PC-3 (cell line): ENCODE results near the gene SFMBT1.

Experiments used
- CTCF ChIP-seq: fragments of 300-600 bp; sonication (generic); conservative IDR thresholded peaks from 2 replicates; pipeline ENCODE4 v1.5.1; 2017; ENCODE audit warnings: antibody characterized with exemption, low read depth, mild to moderate bottlenecking, low read length
- EZH2 ChIP-seq: fragments of 300-600 bp; sonication (generic); IDR thresholded peaks from one replicate; pipeline ENCODE4 v1.6.1; 2017; ENCODE audit warnings: antibody characterized with exemption, mild to moderate bottlenecking, low read length; ENCODE audit not compliant: unreplicated experiment
- EZH2phosphoT487 ChIP-seq: fragments of 300-600 bp; sonication (generic); IDR thresholded peaks from 2 replicates; pipeline ENCODE4 v1.6.1; 2018; ENCODE audit warnings: mild to moderate bottlenecking, antibody characterized with exemption, low read length, borderline replicate concordance

- TF ChIP-seq CTCF = no peak
- no peak for TF ChIP-seq EZH2phosphoT487
- TF ChIP-seq EZH2 = no peak
These were observed 154.2 kb downstream of the SFMBT1 start for GRCh38 chr3:52891615-52892081.
